ENCODE measurements around the gene SDHB.

The SDHB gene

DNA sequence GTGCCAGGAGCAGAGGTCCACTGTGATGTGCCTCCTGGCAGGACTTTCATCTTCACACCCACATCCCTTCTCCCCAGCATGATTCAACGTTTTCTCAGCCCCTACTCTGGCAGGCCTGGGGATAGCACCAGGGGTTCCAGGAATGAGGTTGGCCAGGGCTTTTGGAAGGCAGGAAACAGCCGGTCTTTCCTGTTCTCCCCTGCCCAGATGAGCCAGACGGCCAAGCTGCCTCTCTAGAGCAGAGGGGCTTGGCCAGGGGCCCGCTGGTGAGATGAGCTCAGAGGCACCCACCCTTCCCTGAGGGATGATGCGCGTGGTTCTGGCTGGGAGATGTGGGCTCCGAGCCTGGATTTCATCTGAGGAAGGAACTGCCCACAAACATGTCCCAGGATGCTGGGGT lies 69.1 kb downstream of the SDHB start:
- DNase-seq (ENCODE audit: low read depth) = no peak
- H3K4me3 ChIP-seq (ENCODE audit: low read depth, low read length) = no peak overlapping the region
- no peak for TF ChIP-seq CTCF (IDR thresholded peaks at IDR 0.05; ENCODE audit: control insufficient read depth, extremely low read depth, insufficient read depth)

- no peak overlapping the region for H3K4me3 ChIP-seq (ENCODE audit: low read depth, low read length)
- no peak for DNase-seq (ENCODE audit: low read depth)
- no peak for TF ChIP-seq CTCF (IDR thresholded peaks at IDR 0.05; ENCODE audit: control insufficient read depth, extremely low read depth, insufficient read depth)
These were observed 70.2 kb downstream of the SDHB start for GRCh38 chr1:16983649-16984048.

DNA sequence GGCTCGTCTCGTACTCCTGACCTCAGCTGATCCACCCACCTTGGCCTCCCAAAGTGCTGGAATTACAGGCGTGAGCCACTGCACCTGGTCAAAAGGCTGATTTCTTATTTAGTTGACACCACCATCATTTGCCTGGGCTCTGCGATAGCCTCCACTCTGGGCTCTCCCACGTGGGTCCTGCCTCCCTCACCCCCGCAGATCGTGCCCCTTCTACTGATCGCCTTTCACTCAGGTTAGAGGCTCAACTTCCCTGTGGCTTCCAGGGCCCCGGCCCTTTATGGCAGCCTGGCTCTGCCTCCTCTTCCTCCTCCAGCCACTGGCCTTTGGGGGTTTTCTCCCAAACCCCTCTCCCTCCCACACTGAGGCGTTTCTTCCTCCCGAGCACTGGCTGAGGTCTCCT lies 70.9 kb downstream of the SDHB start:
- no peak for DNase-seq (ENCODE audit: low read depth)
- TF ChIP-seq CTCF (IDR thresholded peaks at IDR 0.05; ENCODE audit: control insufficient read depth, extremely low read depth, insufficient read depth) = no peak
- H3K4me3 ChIP-seq (ENCODE audit: low read depth, low read length) = no peak overlapping the region

- DNase-seq (ENCODE audit: low read depth) = no peak
- H3K4me3 ChIP-seq (ENCODE audit: low read depth, low read length) = no peak overlapping the region
- no peak for TF ChIP-seq CTCF (IDR thresholded peaks at IDR 0.05; ENCODE audit: control insufficient read depth, extremely low read depth, insufficient read depth)
These were observed 72.5 kb downstream of the SDHB start for GRCh38 chr1:16981269-16981849.

GRCh38 chr1:16980473-16981268 lies 73.2 kb downstream of the SDHB start, which contains the start of gene MFAP2:
TSS of gene MFAP2 (minus strand) at chr1:16980620. CDS start at chr1:16978273, 2,347 bp downstream.
- no peak for DNase-seq (ENCODE audit: low read depth)
- H3K4me3 ChIP-seq (ENCODE audit: low read depth, low read length) = no peak within 1 kb of the TSS
- TF ChIP-seq CTCF (IDR thresholded peaks at IDR 0.05; ENCODE audit: control insufficient read depth, extremely low read depth, insufficient read depth) = no peak

GRCh38 chr1:16979475-16980327 lies 74.1 kb downstream of the SDHB start:
- no peak for TF ChIP-seq CTCF (IDR thresholded peaks at IDR 0.05; ENCODE audit: control insufficient read depth, extremely low read depth, insufficient read depth)
- DNase-seq (ENCODE audit: low read depth) = no peak
- H3K4me3 ChIP-seq (ENCODE audit: low read depth, low read length) = no peak overlapping the region
